ENCODE measurements around the gene SULT4A1.

The SULT4A1 gene

DNA sequence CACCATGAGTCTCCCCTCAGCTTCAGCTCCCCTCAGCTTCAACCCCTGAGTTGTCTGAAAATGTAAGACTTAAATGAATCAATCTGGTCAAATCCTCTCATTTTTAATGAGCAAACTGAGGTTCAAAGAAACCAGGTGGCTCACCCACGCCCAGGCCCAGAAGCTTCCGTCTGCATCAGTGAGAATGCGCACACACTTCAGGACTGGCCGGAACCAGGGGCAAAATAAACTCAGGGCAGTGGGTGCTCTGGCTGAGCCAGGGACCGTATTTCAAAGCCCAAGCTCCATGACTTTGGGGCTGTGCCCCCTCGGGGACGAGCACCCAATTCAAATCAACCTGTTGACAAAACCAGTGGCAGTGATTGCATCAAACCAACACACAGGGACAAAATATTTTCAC is 3.1 kb downstream of the SULT4A1 start:
- TF ChIP-seq, protein P1, sequence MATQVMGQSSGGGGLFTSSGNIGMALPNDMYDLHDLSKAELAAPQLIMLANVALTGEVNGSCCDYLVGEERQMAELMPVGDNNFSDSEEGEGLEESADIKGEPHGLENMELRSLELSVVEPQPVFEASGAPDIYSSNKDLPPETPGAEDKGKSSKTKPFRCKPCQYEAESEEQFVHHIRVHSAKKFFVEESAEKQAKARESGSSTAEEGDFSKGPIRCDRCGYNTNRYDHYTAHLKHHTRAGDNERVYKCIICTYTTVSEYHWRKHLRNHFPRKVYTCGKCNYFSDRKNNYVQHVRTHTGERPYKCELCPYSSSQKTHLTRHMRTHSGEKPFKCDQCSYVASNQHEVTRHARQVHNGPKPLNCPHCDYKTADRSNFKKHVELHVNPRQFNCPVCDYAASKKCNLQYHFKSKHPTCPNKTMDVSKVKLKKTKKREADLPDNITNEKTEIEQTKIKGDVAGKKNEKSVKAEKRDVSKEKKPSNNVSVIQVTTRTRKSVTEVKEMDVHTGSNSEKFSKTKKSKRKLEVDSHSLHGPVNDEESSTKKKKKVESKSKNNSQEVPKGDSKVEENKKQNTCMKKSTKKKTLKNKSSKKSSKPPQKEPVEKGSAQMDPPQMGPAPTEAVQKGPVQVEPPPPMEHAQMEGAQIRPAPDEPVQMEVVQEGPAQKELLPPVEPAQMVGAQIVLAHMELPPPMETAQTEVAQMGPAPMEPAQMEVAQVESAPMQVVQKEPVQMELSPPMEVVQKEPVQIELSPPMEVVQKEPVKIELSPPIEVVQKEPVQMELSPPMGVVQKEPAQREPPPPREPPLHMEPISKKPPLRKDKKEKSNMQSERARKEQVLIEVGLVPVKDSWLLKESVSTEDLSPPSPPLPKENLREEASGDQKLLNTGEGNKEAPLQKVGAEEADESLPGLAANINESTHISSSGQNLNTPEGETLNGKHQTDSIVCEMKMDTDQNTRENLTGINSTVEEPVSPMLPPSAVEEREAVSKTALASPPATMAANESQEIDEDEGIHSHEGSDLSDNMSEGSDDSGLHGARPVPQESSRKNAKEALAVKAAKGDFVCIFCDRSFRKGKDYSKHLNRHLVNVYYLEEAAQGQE (IDR thresholded peaks at IDR 0.05; ENCODE audit: insufficient read depth in 1 of 2, low read depth in 2 of 2, low read length in 2 of 2) = no peak
- no peak for TF ChIP-seq SIN3A (IDR thresholded peaks at IDR 0.05; ENCODE audit: borderline replicate concordance, insufficient read depth, low read length)
- TF ChIP-seq POLR2AphosphoS5 (IDR thresholded peaks at IDR 0.05; ENCODE audit: low read depth, low read length) = no peak
- TF ChIP-seq TAF1 (IDR thresholded peaks at IDR 0.05; ENCODE audit: borderline replicate concordance, insufficient read depth, low read length) = no peak
- no peak for TF ChIP-seq FOXP2 (optimal IDR thresholded peaks at IDR 0.05; ENCODE audit: borderline replicate concordance, extremely low read depth, extremely low read length, insufficient read depth)

DNA sequence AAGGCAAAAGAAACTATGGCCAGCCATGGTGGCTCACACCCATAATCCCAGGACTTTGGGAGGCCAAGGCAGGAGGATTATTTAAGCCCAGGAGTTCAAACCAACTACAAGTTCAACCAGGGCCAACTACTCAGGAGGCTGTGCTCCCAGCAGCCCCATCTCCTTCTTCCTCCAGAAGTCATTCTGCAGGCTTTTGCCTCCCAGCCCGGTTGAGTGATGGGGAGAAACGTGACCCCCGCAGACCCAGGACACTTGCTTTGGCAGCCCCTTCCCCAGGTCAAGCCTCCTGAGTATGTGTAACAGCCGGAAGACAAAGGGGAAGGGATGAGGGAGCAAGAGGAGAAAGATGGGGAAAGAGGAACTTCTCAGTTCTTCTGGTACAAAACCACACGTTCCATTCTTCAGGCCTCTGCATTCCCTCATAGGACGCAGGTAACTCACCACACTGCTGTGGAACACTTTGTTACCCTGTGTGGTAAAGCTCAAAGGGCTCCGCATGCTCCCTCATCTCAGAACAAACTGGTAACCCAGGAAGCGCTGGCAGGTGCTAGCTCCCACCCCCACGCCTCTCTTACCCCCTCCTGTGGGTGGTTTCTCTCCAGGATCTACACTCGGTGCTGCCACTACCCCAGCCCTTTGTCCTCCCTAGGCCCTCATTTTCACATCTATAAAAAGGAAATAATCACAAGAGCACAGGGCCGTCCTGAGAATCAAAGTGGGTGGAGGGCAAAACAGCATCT is 4.0 kb downstream of the SULT4A1 start:
- TF ChIP-seq FOXP2 (optimal IDR thresholded peaks at IDR 0.05; ENCODE audit: borderline replicate concordance, extremely low read depth, extremely low read length, insufficient read depth) = no peak
- TF ChIP-seq POLR2AphosphoS5 (IDR thresholded peaks at IDR 0.05; ENCODE audit: low read depth, low read length) = no peak
- TF ChIP-seq, protein P1 (IDR thresholded peaks at IDR 0.05; ENCODE audit: insufficient read depth in 1 of 2, low read depth in 2 of 2, low read length in 2 of 2) = no peak
- TF ChIP-seq SIN3A (IDR thresholded peaks at IDR 0.05; ENCODE audit: borderline replicate concordance, insufficient read depth, low read length) = no peak
- TF ChIP-seq TAF1 (IDR thresholded peaks at IDR 0.05; ENCODE audit: borderline replicate concordance, insufficient read depth, low read length) = no peak

DNA sequence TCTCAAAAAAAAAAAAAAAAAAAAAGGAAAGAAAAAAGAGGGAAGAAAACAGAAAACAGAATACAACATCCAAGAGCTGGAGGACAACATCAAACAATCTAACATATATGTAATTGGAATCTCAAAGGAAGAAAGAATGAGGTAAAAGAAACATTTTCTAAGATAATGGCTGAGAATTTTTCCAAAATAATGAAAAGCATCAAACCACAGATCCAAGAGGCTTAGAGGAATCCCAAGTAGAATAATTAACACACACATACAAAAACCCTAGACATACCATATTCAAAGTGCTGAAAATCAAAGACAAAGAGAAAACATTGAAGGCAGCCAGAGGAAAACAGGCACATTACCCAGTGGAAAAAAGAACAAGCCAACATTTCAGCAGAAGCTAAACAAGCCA is 4.9 kb downstream of the SULT4A1 start:
- no peak for TF ChIP-seq FOXP2 (optimal IDR thresholded peaks at IDR 0.05; ENCODE audit: borderline replicate concordance, extremely low read depth, extremely low read length, insufficient read depth)
- TF ChIP-seq, protein P1 (IDR thresholded peaks at IDR 0.05; ENCODE audit: insufficient read depth in 1 of 2, low read depth in 2 of 2, low read length in 2 of 2) = no peak
- TF ChIP-seq TAF1 (IDR thresholded peaks at IDR 0.05; ENCODE audit: borderline replicate concordance, insufficient read depth, low read length) = no peak
- no peak for TF ChIP-seq POLR2AphosphoS5 (IDR thresholded peaks at IDR 0.05; ENCODE audit: low read depth, low read length)
- TF ChIP-seq SIN3A (IDR thresholded peaks at IDR 0.05; ENCODE audit: borderline replicate concordance, insufficient read depth, low read length) = no peak

DNA sequence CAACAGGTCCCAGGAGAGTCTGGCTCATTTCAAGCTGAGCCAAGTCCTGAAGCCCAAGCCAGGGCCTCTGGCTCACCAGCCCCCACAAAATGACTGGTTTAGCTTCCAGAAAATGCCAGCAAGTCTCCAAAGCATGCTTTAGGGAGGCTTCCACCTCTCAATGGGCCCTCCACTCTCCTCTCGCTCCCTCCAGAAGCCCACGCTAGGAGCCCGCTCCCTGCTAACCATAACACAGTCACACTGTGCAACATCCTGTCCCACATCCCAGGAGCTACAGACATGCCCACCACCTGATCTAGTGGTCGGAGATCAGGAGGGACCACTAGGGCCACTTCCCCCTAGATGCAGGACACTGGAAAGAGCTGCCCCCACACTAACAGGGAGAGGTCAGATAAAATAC is 6.9 kb downstream of the SULT4A1 start:
- TF ChIP-seq FOXP2 (optimal IDR thresholded peaks at IDR 0.05; ENCODE audit: borderline replicate concordance, extremely low read depth, extremely low read length, insufficient read depth) = no peak
- TF ChIP-seq, protein P1 (IDR thresholded peaks at IDR 0.05; ENCODE audit: insufficient read depth in 1 of 2, low read depth in 2 of 2, low read length in 2 of 2) = no peak

Data from PFSK-1 (cell line).